NCI-H2029 (cell line): ENCODE measurements around the gene GOLIM4.
"Not testable (repeated sequence)": the region's sequence is repeated elsewhere in the genome, so short reads cannot be mapped to it uniquely, and the experiment has no call there.

ENCODE experiments used
- DNase-seq: peaks from one replicate; lab custom pipeline; 2025; lab: John Stamatoyannopoulos, UW

The GOLIM4 gene

GRCh38 chr3:168072323-168072650 is 23.4 kb downstream of the GOLIM4 start:
- DNase-seq, result no peak

GRCh38 chr3:168071591-168072322 is 24.0 kb downstream of the GOLIM4 start:
- DNase-seq, result no peak

GRCh38 chr3:168070919-168071318 is 24.8 kb downstream of the GOLIM4 start:
- no peak for DNase-seq

GRCh38 chr3:168068346-168068745 is 27.4 kb downstream of the GOLIM4 start:
- no peak for DNase-seq

- DNase-seq, result no peak
Observed at GRCh38 chr3:168066882-168067281, 28.8 kb downstream of the GOLIM4 start.

- DNase-seq, result no peak
Observed at GRCh38 chr3:168065569-168065968, 30.2 kb downstream of the GOLIM4 start.

- DNase-seq, result no peak
Observed at GRCh38 chr3:168063122-168063521, 32.6 kb downstream of the GOLIM4 start.

- DNase-seq, result no peak
Observed at GRCh38 chr3:168062679-168063078, 33.0 kb downstream of the GOLIM4 start.

GRCh38 chr3:168061332-168061996 is 34.3 kb downstream of the GOLIM4 start:
- DNase-seq, result no peak

- DNase-seq, result no peak
Observed at GRCh38 chr3:168060317-168060716, 35.4 kb downstream of the GOLIM4 start.

GRCh38 chr3:168058481-168058880 is 37.2 kb downstream of the GOLIM4 start:
- no peak for DNase-seq

GRCh38 chr3:168056398-168057230 is 39.1 kb downstream of the GOLIM4 start:
- DNase-seq, result not testable (repeated sequence)

GRCh38 chr3:168054447-168054846 is 41.3 kb downstream of the GOLIM4 start:
- DNase-seq, result no peak

GRCh38 chr3:168053115-168053514 is 42.6 kb downstream of the GOLIM4 start:
- no peak for DNase-seq

- DNase-seq, result no peak
Observed at GRCh38 chr3:168052515-168052914, 43.2 kb downstream of the GOLIM4 start.

GRCh38 chr3:168051531-168052471 is 43.9 kb downstream of the GOLIM4 start:
- no peak for DNase-seq

GRCh38 chr3:168051070-168051469 is 44.7 kb downstream of the GOLIM4 start:
- DNase-seq, result no peak

GRCh38 chr3:168049367-168049974 is 46.3 kb downstream of the GOLIM4 start:
- peak; percentile 62 for DNase-seq

GRCh38 chr3:168048414-168049330 is 47.1 kb downstream of the GOLIM4 start:
- DNase-seq, result no peak

- no peak for DNase-seq
Observed at GRCh38 chr3:168047936-168048335, 47.8 kb downstream of the GOLIM4 start.
